ENCODE data around the gene MSTO1. TPM values are rescaled to one million over a fixed set of nuclear protein-coding genes. Genes with fewer than 3 reads are reported as not detected.

The MSTO1 gene
- total RNA-seq = 30.9 and 43.0 TPM in 2 replicates

GRCh38 chr1:155609515-155610256 lies at the start of gene MSTO1:
Gene MSTO1, plus strand, starts transcription at chr1:155610218. Its CDS starts 31 bp downstream, at chr1:155610249.

GRCh38 chr1:155562581-155563376 lies 47.2 kb upstream of the MSTO1 start, which contains the start of gene ASH1L:
Gene ASH1L, minus strand, starts transcription at chr1:155562803. Its CDS starts 41,284 bp downstream, at chr1:155521519.

Small RNA genes within 50 kb of the gene (small RNA-seq; reads per million reads assigned to genes)
- gene AL353807.4 = not detected

Other genes with a start within 250 kb of the MSTO1 start
- 37.5 and 40.3 TPM in 2 replicates for gene ASH1L, start 47.4 kb upstream of the MSTO1 start, total RNA-seq
- 50.6 and 83.8 TPM in 2 replicates for gene YY1AP1, start 78.6 kb downstream of the MSTO1 start, total RNA-seq
- gene DAP3, start 78.9 kb downstream of the MSTO1 start, total RNA-seq = 74.2 and 78.2 TPM in 2 replicates
- 29.0 and 40.9 TPM in 2 replicates for gene GON4L, start 247.0 kb downstream of the MSTO1 start, total RNA-seq
- gene SYT11, start 249.3 kb downstream of the MSTO1 start, total RNA-seq = 20.2 and 25.6 TPM in 2 replicates

All from subcutaneous preadipocyte (primary cell).